Measurements from ENCODE around the gene RPL15. TPM values are rescaled to one million over a fixed set of nuclear protein-coding genes. Genes with fewer than 3 reads are reported as not detected.

The RPL15 gene
- total and polyA plus RNA-seq, 10 of the 15 experiments (the other 5 are each of a cell fraction or from before 2014, with no cell fraction given): 2,885 to 10,761 (median 4,017) TPM

GRCh38 chr3:23867400-23867799, 49.5 kb upstream of the RPL15 start:
- Histone ChIP-seq H3K4me2 (ENCODE audit: control insufficient read depth, insufficient read depth) (no peak overlapping the region), H3K9me3 (replicated peaks; ENCODE audit: control insufficient read depth, insufficient read depth, low read length) (no peaks in the 10 kb centered on the region), H4K20me1 (ENCODE audit: control insufficient read depth, insufficient read depth) (no peaks in the 10 kb centered on the region), H3K4me3 (no peak overlapping the region), H3K79me2 (ENCODE audit: control insufficient read depth, insufficient read depth, low read length) (peaks cover 64% of the 10 kb centered on the region), H3K4me1 (ENCODE audit: control insufficient read depth, insufficient read depth, low read length) (peaks cover 22% of the 10 kb centered on the region), H3K27ac (ENCODE audit: control insufficient read depth, insufficient read depth) (no peak overlapping the region), H3K9ac (ENCODE audit: control insufficient read depth, insufficient read depth, low read length) (no peak overlapping the region), H2AFZ (ENCODE audit: control insufficient read depth, low read depth, low read length) (no peak overlapping the region), H3K27me3 (replicated peaks in 1 of 2; ENCODE audit: control insufficient read depth in 2 of 2, insufficient read depth in 2 of 2, low read length in 1 of 2) (no peaks in the 10 kb centered on the region), H3K36me3 (ENCODE audit: control insufficient read depth in 2 of 2, insufficient read depth in 2 of 2, low read length in 1 of 2) (peaks cover 3 to 5% of the 10 kb centered on the region in 2 experiments; a peak in 2 of 4 replicates)
- TF ChIP-seq FOS (IDR thresholded peaks at IDR 0.05; ENCODE audit: borderline replicate concordance, extremely low read depth, insufficient read length) (no peak), SKIL (IDR thresholded peaks at IDR 0.05; ENCODE audit: low read depth, poor library complexity, severe bottlenecking) (no peak), HDAC6 (IDR thresholded peaks at IDR 0.05; ENCODE audit: unreplicated experiment) (no peak), CEBPZ (IDR thresholded peaks at IDR 0.05; ENCODE audit: low read depth, low read length) (no peak), RAD21 (IDR thresholded peaks at IDR 0.05; ENCODE audit: insufficient read depth, low read depth, low read length) (peak; percentile 42), SMC3 (IDR thresholded peaks at IDR 0.05; ENCODE audit: borderline replicate concordance, low read length) (peak; percentile 11; the same call in 1 of the 2 replicates)
- TF ChIP-seq, protein P1, sequence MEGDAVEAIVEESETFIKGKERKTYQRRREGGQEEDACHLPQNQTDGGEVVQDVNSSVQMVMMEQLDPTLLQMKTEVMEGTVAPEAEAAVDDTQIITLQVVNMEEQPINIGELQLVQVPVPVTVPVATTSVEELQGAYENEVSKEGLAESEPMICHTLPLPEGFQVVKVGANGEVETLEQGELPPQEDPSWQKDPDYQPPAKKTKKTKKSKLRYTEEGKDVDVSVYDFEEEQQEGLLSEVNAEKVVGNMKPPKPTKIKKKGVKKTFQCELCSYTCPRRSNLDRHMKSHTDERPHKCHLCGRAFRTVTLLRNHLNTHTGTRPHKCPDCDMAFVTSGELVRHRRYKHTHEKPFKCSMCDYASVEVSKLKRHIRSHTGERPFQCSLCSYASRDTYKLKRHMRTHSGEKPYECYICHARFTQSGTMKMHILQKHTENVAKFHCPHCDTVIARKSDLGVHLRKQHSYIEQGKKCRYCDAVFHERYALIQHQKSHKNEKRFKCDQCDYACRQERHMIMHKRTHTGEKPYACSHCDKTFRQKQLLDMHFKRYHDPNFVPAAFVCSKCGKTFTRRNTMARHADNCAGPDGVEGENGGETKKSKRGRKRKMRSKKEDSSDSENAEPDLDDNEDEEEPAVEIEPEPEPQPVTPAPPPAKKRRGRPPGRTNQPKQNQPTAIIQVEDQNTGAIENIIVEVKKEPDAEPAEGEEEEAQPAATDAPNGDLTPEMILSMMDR (IDR thresholded peaks at IDR 0.05 in 2 of 3, conservative IDR thresholded peaks at IDR 0.05 in 1 of 3; ENCODE audit: control insufficient read depth in 2 of 3, extremely low read depth in 1 of 3, insufficient read depth in 1 of 3, low read depth in 3 of 3, low read length in 3 of 3): peak; percentile 10 to 42 (median 42); a peak in 5 of 6 replicates
- 57% methylated on average over 1 of the region's 1 CpG for WGBS (ENCODE audit: insufficient coverage, insufficient replicate concordance, low lambda C conversion rate, missing lambda C conversion rate)
- ChIA-PET SMC1A (ENCODE audit: uncharacterized antibody, unreplicated experiment) (interaction anchor here (1.0 to 4.0 kb wide), 8 partner anchors 10 to 106 kb away, joined by 3 to 52 read pairs (median 14); no protein-coding TSS in a partner anchor), POLR2A (no interaction called here), CTCF (interaction anchor here (1.0 to 3.0 kb wide), 3 partner anchors 9 to 36 kb away, joined by 3 to 13 read pairs (median 9); no protein-coding TSS in a partner anchor), RAD21 (ENCODE audit: unreplicated experiment) (no interaction called here)
- BruUV-seq (replicated peaks): no TSS peak
- in situ Hi-C loops (cut with MboI): no loop called here
- DNase-seq (ENCODE audit: low read depth, low spot score): no peak
- intact Hi-C loops (cut with micrococcal nuclease; ENCODE audit: unreplicated experiment): loop anchor here (2.0 to 5.0 kb wide), 3 partner anchors 35 to 105 kb away; partner anchors contain the start of gene UBE2E1
- FAIRE-seq: no peak
- ATAC-seq: peak; percentile 12; the same call in 1 of the 3 replicates
